ENCODE data around the gene CD151. TPM values are rescaled to one million over a fixed set of nuclear protein-coding genes. Genes with fewer than 3 reads are reported as not detected.

The CD151 gene
- total RNA-seq, 2 experiments from 2014 or later, result 45.9 to 46.5 TPM

- Mint-ChIP-seq H3K27me3 (no peaks in the 10 kb centered on the region), H3K27ac (no peak overlapping the region), H3K4me1 (ENCODE audit: low read depth) (no peaks in the 10 kb centered on the region), H3K9me3 (no peaks in the 10 kb centered on the region), H3K36me3 (ENCODE audit: low read depth) (peaks cover 6% of the 10 kb centered on the region), H3K4me3 (no peak overlapping the region)
- ChIA-PET CTCF (no interaction called here), POLR2A (interaction anchor here (0.5 to 1.0 kb wide), 2 partner anchors 24 to 35 kb away, joined by 3 read pairs; no protein-coding TSS in a partner anchor)
- intact Hi-C loops (cut with micrococcal nuclease), result no loop called here
- ATAC-seq, result no peak
- no peak for DNase-seq
- TF ChIP-seq CTCF (IDR thresholded peaks at IDR 0.05), result no peak
Observed at GRCh38 chr11:870127-870413, 37.3 kb downstream of the CD151 start.

- no peaks in the 10 kb centered on the region for H3K27me3 Mint-ChIP-seq
- ATAC-seq (no peak), DNase-seq (no peak)
- POLR2A ChIA-PET, result interaction anchor here (1.0 kb wide), 1 partner anchor 36 kb away, joined by 3 read pairs; no protein-coding TSS in a partner anchor
- H3K36me3 Mint-ChIP-seq (ENCODE audit: low read depth), result peaks cover 6% of the 10 kb centered on the region
- CTCF ChIA-PET, result no interaction called here
- H3K4me3 Mint-ChIP-seq, result no peak overlapping the region
- intact Hi-C loops (cut with micrococcal nuclease), result no loop called here
- no peaks in the 10 kb centered on the region for H3K9me3 Mint-ChIP-seq
- TF ChIP-seq CTCF (IDR thresholded peaks at IDR 0.05), result no peak
- no peak overlapping the region for H3K27ac Mint-ChIP-seq
- no peaks in the 10 kb centered on the region for H3K4me1 Mint-ChIP-seq (ENCODE audit: low read depth)
Observed at GRCh38 chr11:870418-870817, 37.7 kb downstream of the CD151 start.

GRCh38 chr11:871472-871871 is 38.7 kb downstream of the CD151 start:
- TF ChIP-seq CTCF (IDR thresholded peaks at IDR 0.05), result no peak
- no peaks in the 10 kb centered on the region for H3K27me3 Mint-ChIP-seq
- H3K4me1 Mint-ChIP-seq (ENCODE audit: low read depth), result no peaks in the 10 kb centered on the region
- H3K27ac Mint-ChIP-seq, result no peak overlapping the region
- peaks cover 11% of the 10 kb centered on the region for H3K36me3 Mint-ChIP-seq (ENCODE audit: low read depth)
- intact Hi-C loops (cut with micrococcal nuclease), result no loop called here
- ATAC-seq (no peak), DNase-seq (no peak)
- POLR2A ChIA-PET, result no interaction called here
- CTCF ChIA-PET, result no interaction called here
- no peak overlapping the region for H3K4me3 Mint-ChIP-seq
- H3K9me3 Mint-ChIP-seq, result no peaks in the 10 kb centered on the region

GRCh38 chr11:872799-873198 is 40.0 kb downstream of the CD151 start:
- Mint-ChIP-seq H3K4me1 (ENCODE audit: low read depth) (no peaks in the 10 kb centered on the region), H3K27ac (no peak overlapping the region), H3K4me3 (no peak overlapping the region), H3K36me3 (ENCODE audit: low read depth) (peaks cover 12% of the 10 kb centered on the region), H3K27me3 (no peaks in the 10 kb centered on the region), H3K9me3 (no peaks in the 10 kb centered on the region)
- TF ChIP-seq CTCF (IDR thresholded peaks at IDR 0.05), result no peak
- CTCF ChIA-PET, result no interaction called here
- intact Hi-C loops (cut with micrococcal nuclease), result no loop called here
- DNase-seq (no peak), ATAC-seq (no peak)
- POLR2A ChIA-PET, result interaction anchor here (0.8 kb wide), 1 partner anchor 185 kb away, joined by 3 read pairs; no protein-coding TSS in a partner anchor

- no peak for TF ChIP-seq CTCF (IDR thresholded peaks at IDR 0.05)
- peaks cover 12% of the 10 kb centered on the region for H3K36me3 Mint-ChIP-seq (ENCODE audit: low read depth)
- H3K27me3 Mint-ChIP-seq, result no peaks in the 10 kb centered on the region
- H3K4me3 Mint-ChIP-seq, result no peak overlapping the region
- ATAC-seq (no peak), DNase-seq (no peak)
- POLR2A ChIA-PET, result no interaction called here
- H3K27ac Mint-ChIP-seq, result no peak overlapping the region
- intact Hi-C loops (cut with micrococcal nuclease), result no loop called here
- CTCF ChIA-PET, result no interaction called here
- no peaks in the 10 kb centered on the region for H3K9me3 Mint-ChIP-seq
- no peaks in the 10 kb centered on the region for H3K4me1 Mint-ChIP-seq (ENCODE audit: low read depth)
Observed at GRCh38 chr11:873706-874105, 41.0 kb downstream of the CD151 start.
